Right kidney (tissue), 1 donor: ENCODE measurements around the gene TULP1.

Source experiments
- DNase-seq: peaks from one replicate; pipeline ENCODE4 v3.0.0-alpha.2; 2016

The TULP1 gene

GRCh38 chr6:35483062-35483461, 29.6 kb downstream of the TULP1 start:
- no peak for DNase-seq

- DNase-seq: no peak
Measured at GRCh38 chr6:35481226-35481625, 31.5 kb downstream of the TULP1 start.

- no peak for DNase-seq
Measured at GRCh38 chr6:35480176-35480575, 32.5 kb downstream of the TULP1 start.

- DNase-seq: no peak
Measured at GRCh38 chr6:35478259-35478658, 34.4 kb downstream of the TULP1 start.

- DNase-seq: no peak
Measured at GRCh38 chr6:35477551-35478179, 35.0 kb downstream of the TULP1 start.

- no peak for DNase-seq
Measured at GRCh38 chr6:35477028-35477427, 35.7 kb downstream of the TULP1 start.

GRCh38 chr6:35476004-35476403, 36.7 kb downstream of the TULP1 start:
- no peak for DNase-seq

GRCh38 chr6:35475573-35475972, 37.1 kb downstream of the TULP1 start:
- DNase-seq: no peak

GRCh38 chr6:35474942-35475570, 37.6 kb downstream of the TULP1 start:
- no peak for DNase-seq

GRCh38 chr6:35474131-35474941, 38.4 kb downstream of the TULP1 start:
- no peak for DNase-seq

GRCh38 chr6:35473850-35474130, 38.9 kb downstream of the TULP1 start:
- no peak for DNase-seq

GRCh38 chr6:35473075-35473849, 39.4 kb downstream of the TULP1 start:
- DNase-seq: no peak

GRCh38 chr6:35471836-35472345, 40.8 kb downstream of the TULP1 start:
- no peak for DNase-seq

- no peak for DNase-seq
Measured at GRCh38 chr6:35470663-35471120, 42.0 kb downstream of the TULP1 start.

- no peak for DNase-seq
Measured at GRCh38 chr6:35469751-35470662, 42.7 kb downstream of the TULP1 start.

- no peak for DNase-seq
Measured at GRCh38 chr6:35468980-35469750, 43.5 kb downstream of the TULP1 start.

GRCh38 chr6:35468181-35468979, 44.3 kb downstream of the TULP1 start, which contains the start of gene RPL10A:
Gene RPL10A, plus strand, starts transcription at chr6:35468401. Its CDS starts 34 bp downstream, at chr6:35468435.
- peak; percentile 96 for DNase-seq

- DNase-seq: no peak
Measured at GRCh38 chr6:35465646-35466045, 47.0 kb downstream of the TULP1 start.

- no peak for DNase-seq
Measured at GRCh38 chr6:35463292-35463691, 49.4 kb downstream of the TULP1 start.

GRCh38 chr6:35461270-35461669, 51.4 kb downstream of the TULP1 start:
- DNase-seq: no peak
